GM12891 (cell line): ENCODE measurements around the gene PALM3.

Experiments used
- POLR2A ChIP-seq: IDR thresholded peaks from 2 replicates; pipeline ENCODE4 v1.6.1; 2011; ENCODE audit warnings: low read depth, low read length, control low read depth
- POLR2AphosphoS5 ChIP-seq: IDR thresholded peaks from 2 replicates; pipeline ENCODE4 v1.6.1; 2011; ENCODE audit warnings: low read depth, low read length, control low read depth
- SPI1 ChIP-seq: IDR thresholded peaks from 2 replicates; pipeline ENCODE4 v1.6.1; 2011; ENCODE audit warnings: low read depth, low read length, control low read depth

GRCh38 chr19:14039181-14039580 is 22.7 kb downstream of the PALM3 start:
- no peak for TF ChIP-seq SPI1
- TF ChIP-seq POLR2A: no peak
- TF ChIP-seq POLR2AphosphoS5: no peak
